B cell (primary cell): ENCODE measurements around the gene PARD3. TPM values are rescaled to one million over a fixed set of nuclear protein-coding genes. Genes with fewer than 3 reads are reported as not detected.
"Not testable (repeated sequence)": the region's sequence is repeated elsewhere in the genome, so short reads cannot be mapped to it uniquely, and the experiment has no call there.

Experiments
- ATAC-seq: fragments of 200-7000 bp; cut with Tn5 transposase; one replicate; pipeline ENCODE4 v1.10.0; 2021; ENCODE audit warnings: low read depth, mild to moderate bottlenecking, moderate number of reproducible peaks, moderate library complexity
- CTCF ChIA-PET: fragments of 350-600 bp; sonication (Branson Sonifier 250); formaldehyde crosslinking; loops from one replicate; lab custom pipeline; 2021; ENCODE audit warnings: antibody characterized with exemption, inconsistent platforms; lab: Charles Lee
- POLR2A ChIA-PET: fragments of 350-600 bp; sonication (Branson Sonifier 250); formaldehyde crosslinking; loops from one replicate; lab custom pipeline; 2021; ENCODE audit warnings: antibody characterized with exemption; lab: Charles Lee
- DNase-seq: peaks from one replicate; pipeline ENCODE4 v3.0.0; 2013
- H2AFZ ChIP-seq: 2 replicates; pipeline ENCODE4 v1.6.1; 2012; ENCODE audit warnings: mild to moderate bottlenecking, low read depth, low read length; ENCODE audit not compliant: insufficient read depth, poor library complexity, severe bottlenecking
- H3K27ac ChIP-seq, 2 donors: 1 replicate in 1 of 2; 2 replicates in 1 of 2; pipeline ENCODE4 v1.5.1; 2012 to 2013; ENCODE audit warnings: low read length in 2 of 2, mild to moderate bottlenecking in 2 of 2, moderate library complexity in 1 of 2
- H3K27me3 ChIP-seq, 4 experiments: fragments of 200-600 bp in 1 of 4; sonication (generic) in 1 of 4; replicated peaks in 1 of 4; 1 replicate in 2 of 4; 2 replicates in 2 of 4; pipeline versions ENCODE4 v1.6.1 to v1.7.0; 2013 to 2016; ENCODE audit warnings: low read length in 3 of 4, mild to moderate bottlenecking in 2 of 4, mixed read lengths in 1 of 4, moderate library complexity in 1 of 4; ENCODE audit not compliant: insufficient read depth in 4 of 4, control insufficient read depth in 3 of 4; ENCODE audit errors: control extremely low read depth in 1 of 4
- H3K36me3 ChIP-seq, 2 experiments: replicated peaks in 1 of 2; 1 replicate in 1 of 2; 2 replicates in 1 of 2; pipeline versions ENCODE4 v1.6.1 to v1.7.1; 2013; ENCODE audit warnings: low read length in 1 of 2; ENCODE audit not compliant: insufficient read depth in 2 of 2, control insufficient read depth in 1 of 2; ENCODE audit errors: control extremely low read depth in 1 of 2, extremely low read depth in 1 of 2
- H3K4me1 ChIP-seq, 2 donors: fragments of 200-600 bp in 1 of 2; sonication (generic) in 1 of 2; 1 replicate in 1 of 2; 2 replicates in 1 of 2; pipeline versions ENCODE4 v1.5.1 to v1.6.1; 2013 to 2017; ENCODE audit warnings: low read length in 2 of 2; ENCODE audit not compliant: control insufficient read depth in 2 of 2, insufficient read depth in 2 of 2
- H3K4me2 ChIP-seq: replicated peaks from 2 replicates; pipeline ENCODE3; 2012; ENCODE audit warnings: mild to moderate bottlenecking, low read depth, low read length; ENCODE audit not compliant: poor library complexity, severe bottlenecking
- H3K4me3 ChIP-seq, 5 experiments: fragments of 200-600 bp in 1 of 5; sonication (generic) in 1 of 5; 1 replicate in 3 of 5; 2 replicates in 2 of 5; pipeline versions ENCODE4 v1.5.1 to v1.7.0; 2011 to 2016; ENCODE audit warnings: low read length in 4 of 5, mild to moderate bottlenecking in 4 of 5, low read depth in 2 of 5, control low read depth in 1 of 5, moderate library complexity in 1 of 5; ENCODE audit not compliant: insufficient read depth in 1 of 5; ENCODE audit errors: control extremely low read depth in 1 of 5, extremely low read depth in 1 of 5
- H3K79me2 ChIP-seq: fragments of 200-600 bp; sonication (generic); one replicate; pipeline ENCODE4 v1.6.0; 2016; ENCODE audit warnings: low read length; ENCODE audit not compliant: control insufficient read depth, insufficient read depth
- H3K9ac ChIP-seq: fragments of 200-600 bp; sonication (generic); 2 replicates; pipeline ENCODE4 v1.6.1; 2017; ENCODE audit warnings: mild to moderate bottlenecking, low read length, moderate library complexity
- H3K9me3 ChIP-seq, 3 donors: one replicate each; pipeline versions ENCODE4 v1.6.1 to v1.7.1; 2013; ENCODE audit warnings: low read length in 2 of 3; ENCODE audit not compliant: control insufficient read depth in 2 of 3, insufficient read depth in 1 of 3; ENCODE audit errors: control extremely low read depth in 1 of 3
- H4K20me1 ChIP-seq: 2 replicates; pipeline ENCODE4 v1.6.0; 2012; ENCODE audit warnings: mild to moderate bottlenecking, low read length; ENCODE audit not compliant: insufficient read depth, control insufficient read depth, poor library complexity, severe bottlenecking
- H3K27ac Mint-ChIP-seq: one replicate; pipeline ENCODE4 v1.8.0; 2021; ENCODE audit warnings: mixed read lengths
- H3K27me3 Mint-ChIP-seq: one replicate; pipeline ENCODE4 v1.8.0; 2021; ENCODE audit warnings: mixed read lengths
- H3K4me1 Mint-ChIP-seq: one replicate; pipeline ENCODE4 v1.8.0; 2021; ENCODE audit warnings: mixed read lengths
- H3K4me3 Mint-ChIP-seq: one replicate; pipeline ENCODE4 v1.8.0; 2021; ENCODE audit warnings: mixed read lengths
- H3K9me3 Mint-ChIP-seq: one replicate; pipeline ENCODE4 v1.8.0; 2022; ENCODE audit warnings: mixed read lengths; ENCODE audit not compliant: insufficient read depth
- CTCF ChIP-seq: fragments of 200-600 bp; IDR thresholded peaks from one replicate; pipeline ENCODE4 v1.8.0; 2022; ENCODE audit warnings: antibody characterized with exemption, mild to moderate bottlenecking
- EZH2 ChIP-seq: IDR thresholded peaks from 2 replicates; pipeline ENCODE4 v1.6.1; 2012; ENCODE audit warnings: borderline replicate concordance, low read depth, mild to moderate bottlenecking, moderate library complexity, low read length; ENCODE audit not compliant: insufficient read depth, poor library complexity, severe bottlenecking
- WGBS: methylation state at CpG from one replicate; pipeline ENCODE4 v1.1.5; 2013; ENCODE audit warnings: missing lambda C conversion rate; ENCODE audit not compliant: insufficient coverage; 5-methylcytosine and 5-hydroxymethylcytosine counted together
- intact Hi-C: fragments of 100-400 bp; cut with micrococcal nuclease; formaldehyde crosslinking; loops from one replicate; pipeline ENCODE4 v1.10.0; 2022
- polyA plus RNA-seq: library from polyadenylated mRNA; depleted of rRNA; stranded (reverse); fragments of >200 nt; gene quantifications from 2 replicates; pipeline ENCODE4 v1.2.3, GENCODE V29; 2012
- total RNA-seq, 2 donors: library from RNA; stranded (reverse); fragments of 120-200 nt in 1 of 2; gene quantifications; 1 replicate in 1 of 2; 2 replicates in 1 of 2; pipeline versions ENCODE4 v1.2.3 to v1.2.4, GENCODE V29; 2013 to 2022

Gene PARD3
- total and polyA plus RNA-seq, 2 donors (not counting 1 experiment from before 2014, with no cell fraction given) = not detected

DNA sequence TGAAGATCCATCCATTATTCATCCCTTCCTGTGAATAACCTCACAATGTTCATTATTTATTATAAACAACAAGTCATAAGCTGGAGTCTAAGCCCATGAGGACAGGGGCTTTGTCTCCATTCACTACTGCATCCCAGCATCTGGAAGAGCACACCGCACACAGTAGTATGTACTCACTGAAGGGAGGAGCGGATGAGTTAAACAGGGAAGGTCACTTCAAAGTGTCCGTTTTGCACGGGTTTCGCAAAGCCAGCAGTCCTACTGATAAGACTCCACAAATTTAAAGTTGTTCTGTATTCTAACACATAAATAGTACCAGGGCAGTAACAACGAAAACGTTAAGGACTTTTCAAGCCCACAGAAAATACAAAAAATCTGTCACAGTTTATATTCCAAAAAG is 167.9 kb downstream of the PARD3 start:
- POLR2A ChIA-PET = no interaction called here
- Histone ChIP-seq H2AFZ (no peak overlapping the region), H3K79me2 (no peaks in the 10 kb centered on the region), H3K27ac (no peak overlapping the region), H3K4me2 (no peak overlapping the region), H3K9me3 (no peaks in the 10 kb centered on the region), H4K20me1 (no peaks in the 10 kb centered on the region), H3K9ac (no peak overlapping the region), H3K27me3 (no peaks in the 10 kb centered on the region), H3K36me3 (no peaks in the 10 kb centered on the region), H3K4me1 (no peaks in the 10 kb centered on the region), H3K4me3 (no peak overlapping the region)
- WGBS = 81% methylated on average over 5 of the region's 7 CpGs
- CTCF ChIA-PET = interaction anchor here (0.9 to 2.6 kb wide), 3 partner anchors 9 to 21 kb away, joined by 3 to 7 read pairs (median 3); no protein-coding TSS in a partner anchor
- H3K27me3 Mint-ChIP-seq = no peaks in the 10 kb centered on the region
- ATAC-seq = no peak
- H3K9me3 Mint-ChIP-seq = no peaks in the 10 kb centered on the region
- no peak for TF ChIP-seq CTCF
- TF ChIP-seq EZH2 = no peak
- intact Hi-C loops = no loop called here
- DNase-seq = no peak
- no peak overlapping the region for H3K27ac Mint-ChIP-seq
- H3K4me1 Mint-ChIP-seq = no peaks in the 10 kb centered on the region
- no peak overlapping the region for H3K4me3 Mint-ChIP-seq

DNA sequence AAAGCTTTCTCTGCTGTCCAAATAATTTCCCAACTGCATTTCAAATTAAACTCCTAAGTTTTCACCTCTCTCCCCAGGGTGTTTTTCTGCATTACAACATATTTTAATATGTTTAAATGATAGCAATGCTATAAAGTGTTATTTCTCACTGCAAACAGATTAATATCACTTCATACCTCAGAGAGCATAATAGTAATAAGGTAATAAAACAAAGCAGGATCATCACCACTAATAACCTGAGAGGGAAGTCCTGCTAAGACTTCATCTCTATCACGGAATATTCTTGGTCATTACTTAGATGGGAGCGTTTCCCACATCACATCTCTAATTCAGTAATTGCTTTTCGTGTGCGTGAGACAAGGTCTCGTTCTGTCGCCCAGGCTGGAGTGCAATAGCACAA is 168.8 kb downstream of the PARD3 start:
- DNase-seq = no peak
- Histone ChIP-seq H3K79me2 (no peaks in the 10 kb centered on the region), H3K4me2 (no peak overlapping the region), H3K27ac (no peak overlapping the region), H3K9me3 (no peaks in the 10 kb centered on the region), H3K27me3 (no peaks in the 10 kb centered on the region), H3K9ac (no peak overlapping the region), H2AFZ (no peak overlapping the region), H3K4me1 (no peaks in the 10 kb centered on the region), H3K4me3 (no peak overlapping the region), H4K20me1 (no peaks in the 10 kb centered on the region), H3K36me3 (no peaks in the 10 kb centered on the region)
- Mint-ChIP-seq H3K4me1 (no peaks in the 10 kb centered on the region), H3K4me3 (no peak overlapping the region), H3K27me3 (no peaks in the 10 kb centered on the region), H3K27ac (no peak overlapping the region), H3K9me3 (no peaks in the 10 kb centered on the region)
- ATAC-seq = no peak
- intact Hi-C loops = no loop called here
- ChIA-PET POLR2A (no interaction called here), CTCF (interaction anchor here (1.0 to 2.6 kb wide), 3 partner anchors 8 to 22 kb away, joined by 3 to 7 read pairs (median 3); no protein-coding TSS in a partner anchor)
- 96% methylated on average over 6 of the region's 6 CpGs for WGBS
- TF ChIP-seq CTCF = no peak
- TF ChIP-seq EZH2 = no peak

DNA sequence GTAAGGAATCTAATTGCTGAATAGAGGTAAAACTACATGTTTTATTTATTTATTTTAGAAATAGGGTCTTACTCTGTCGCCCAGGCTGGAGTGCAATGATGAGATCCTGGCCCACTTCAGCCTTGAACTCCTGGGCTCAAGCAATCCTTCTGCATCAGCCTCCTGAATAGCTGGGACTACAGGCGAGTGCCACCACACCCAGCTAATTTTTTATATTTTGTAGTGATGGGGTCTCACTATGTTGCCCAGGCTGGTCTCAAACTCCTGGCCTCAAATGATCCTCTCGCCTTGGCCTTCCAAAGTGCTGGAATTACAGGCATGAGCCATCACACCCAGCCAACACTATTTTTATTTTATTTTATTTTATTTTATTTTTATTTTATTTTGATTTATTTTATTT is 170.3 kb downstream of the PARD3 start:
- H3K36me3 ChIP-seq, H3K27me3 ChIP-seq, H3K27ac Mint-ChIP-seq, H4K20me1 ChIP-seq, H3K4me1 Mint-ChIP-seq, DNase-seq, H3K9me3 Mint-ChIP-seq, H3K4me2 ChIP-seq, H3K4me1 ChIP-seq, H3K4me3 ChIP-seq, H3K9me3 ChIP-seq, H2AFZ ChIP-seq, ATAC-seq, intact Hi-C loops, H3K79me2 ChIP-seq, H3K27me3 Mint-ChIP-seq, H3K9ac ChIP-seq, POLR2A ChIA-PET, H3K27ac ChIP-seq, H3K4me3 Mint-ChIP-seq: not testable (repeated sequence)
- no CpG with 5 or more reads among the region's 3 CpGs for WGBS
- CTCF ChIA-PET = interaction anchor here (1.2 kb wide), 1 partner anchor 9 kb away, joined by 3 read pairs; no protein-coding TSS in a partner anchor
